ENCODE data around the gene RNF217. TPM values are rescaled to one million over a fixed set of nuclear protein-coding genes. Genes with fewer than 3 reads are reported as not detected.
"Not testable (repeated sequence)": the region's sequence is repeated elsewhere in the genome, so short reads cannot be mapped to it uniquely, and the experiment has no call there.

The RNF217 gene
- total RNA-seq, 2 experiments from 2014 or later: 1.1 to 2.0 TPM

DNA sequence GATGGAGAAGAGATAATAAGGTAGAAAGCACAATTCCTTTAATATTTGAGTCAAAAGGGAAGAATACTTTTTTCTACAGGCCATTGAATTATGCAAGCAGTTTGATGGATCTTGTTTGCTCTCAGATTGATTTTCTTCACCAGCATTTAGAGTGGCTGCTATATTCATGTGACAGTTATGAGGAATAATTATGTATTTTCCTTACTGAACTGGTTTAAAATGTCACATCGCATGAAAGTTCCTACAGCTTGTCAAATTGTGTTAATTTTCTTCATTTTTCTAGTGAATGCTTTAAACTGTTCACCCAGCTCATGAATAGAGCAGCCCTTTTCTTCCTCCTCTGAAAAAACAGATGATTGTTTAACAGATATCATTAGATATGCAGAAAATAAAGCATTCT lies 153.9 kb downstream of the RNF217 start:
- CTCF ChIA-PET: no interaction called here
- POLR2A ChIA-PET: no interaction called here
- Mint-ChIP-seq H3K27me3 (peaks cover 4% of the 10 kb centered on the region), H3K27ac (no peak overlapping the region), H3K4me1 (no peaks in the 10 kb centered on the region), H3K36me3 (ENCODE audit: low read depth) (peaks cover 8% of the 10 kb centered on the region), H3K4me3 (no peak overlapping the region), H3K9me3 (peaks cover 15% of the 10 kb centered on the region)
- DNase-seq: no peak

DNA sequence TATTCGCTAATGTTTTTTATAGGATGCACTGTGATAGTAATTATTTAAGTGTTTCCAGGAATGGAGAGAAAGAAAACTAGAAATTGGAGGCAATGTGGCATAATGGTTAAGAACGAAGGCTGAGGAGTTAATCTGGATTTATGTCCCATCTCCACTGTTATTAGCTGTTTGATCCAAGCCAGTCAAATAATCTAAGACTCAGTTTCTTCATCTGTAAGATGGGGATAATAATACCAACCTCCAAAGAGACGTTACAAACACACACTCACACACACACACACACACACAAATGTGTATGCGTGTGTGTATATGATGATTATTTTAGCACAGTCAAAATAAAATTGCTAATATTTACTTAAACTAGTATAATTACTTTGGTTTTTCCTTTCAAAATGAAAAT lies 154.5 kb downstream of the RNF217 start:
- H3K36me3 Mint-ChIP-seq (ENCODE audit: low read depth): peaks cover 3% of the 10 kb centered on the region
- DNase-seq: no peak
- POLR2A ChIA-PET: no interaction called here
- H3K4me3 Mint-ChIP-seq: no peak overlapping the region
- H3K27me3 Mint-ChIP-seq: peaks cover 5% of the 10 kb centered on the region
- H3K9me3 Mint-ChIP-seq: peaks cover 10% of the 10 kb centered on the region
- CTCF ChIA-PET: no interaction called here
- H3K4me1 Mint-ChIP-seq: no peaks in the 10 kb centered on the region
- H3K27ac Mint-ChIP-seq: no peak overlapping the region

DNA sequence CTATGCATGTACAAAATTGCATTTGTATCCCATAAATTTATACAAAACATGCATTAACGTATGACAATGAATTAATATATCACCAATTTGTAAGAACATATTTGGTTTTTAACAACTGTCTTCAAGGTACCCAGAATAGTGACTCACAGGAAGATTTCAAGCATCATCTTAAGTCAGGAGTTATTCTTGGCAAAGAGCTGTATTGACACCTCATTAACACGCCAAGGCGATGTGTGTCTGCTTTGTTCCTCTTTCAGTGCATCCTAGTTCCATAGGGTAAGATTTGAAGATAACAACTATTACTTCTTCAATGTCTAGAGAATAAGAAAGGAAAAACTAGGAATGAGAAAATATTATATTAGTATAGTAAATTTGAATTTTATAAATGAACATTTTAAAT lies 155.6 kb downstream of the RNF217 start:
- Mint-ChIP-seq H3K9me3 (no peaks in the 10 kb centered on the region), H3K4me3 (no peak overlapping the region), H3K36me3 (ENCODE audit: low read depth) (no peaks in the 10 kb centered on the region), H3K27ac (no peak overlapping the region), H3K4me1 (no peaks in the 10 kb centered on the region), H3K27me3 (peaks cover 8% of the 10 kb centered on the region)
- DNase-seq: no peak
- ChIA-PET CTCF (interaction anchor here (1.2 kb wide), 1 partner anchor 247 kb away, joined by 6 read pairs; no protein-coding TSS in a partner anchor), POLR2A (no interaction called here)

DNA sequence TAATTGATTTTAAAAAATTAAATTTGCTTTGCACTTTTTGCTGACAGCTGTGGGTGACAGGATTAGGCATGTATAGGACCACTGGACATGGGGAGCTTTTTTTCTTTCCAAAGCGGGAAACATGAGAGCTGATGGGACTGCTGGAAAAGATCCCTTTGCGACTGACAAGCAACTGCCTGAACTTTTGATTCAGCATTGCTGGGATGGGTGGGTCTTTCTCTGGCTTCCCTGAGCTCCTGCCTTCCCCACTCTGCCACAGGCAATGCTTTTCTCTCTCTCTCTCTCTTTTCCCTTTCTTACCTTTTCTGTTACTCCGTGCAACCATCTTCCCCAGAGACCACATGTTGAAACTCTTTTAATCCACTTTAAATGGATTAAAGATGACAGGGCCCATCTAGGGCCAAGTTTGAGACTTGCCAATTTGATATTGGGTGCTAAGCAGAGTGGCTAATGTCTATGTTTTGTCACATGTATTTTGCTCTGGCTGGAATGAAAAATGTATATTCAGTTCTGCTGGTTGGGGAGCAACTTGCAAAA lies 157.9 kb downstream of the RNF217 start:
- no peaks in the 10 kb centered on the region for H3K9me3 Mint-ChIP-seq
- POLR2A ChIA-PET: no interaction called here
- H3K36me3 Mint-ChIP-seq (ENCODE audit: low read depth): no peaks in the 10 kb centered on the region
- no peak for DNase-seq
- no peak overlapping the region for H3K27ac Mint-ChIP-seq
- H3K4me3 Mint-ChIP-seq: no peak overlapping the region
- no peaks in the 10 kb centered on the region for H3K4me1 Mint-ChIP-seq
- peaks cover 8% of the 10 kb centered on the region for H3K27me3 Mint-ChIP-seq
- CTCF ChIA-PET: no interaction called here

DNA sequence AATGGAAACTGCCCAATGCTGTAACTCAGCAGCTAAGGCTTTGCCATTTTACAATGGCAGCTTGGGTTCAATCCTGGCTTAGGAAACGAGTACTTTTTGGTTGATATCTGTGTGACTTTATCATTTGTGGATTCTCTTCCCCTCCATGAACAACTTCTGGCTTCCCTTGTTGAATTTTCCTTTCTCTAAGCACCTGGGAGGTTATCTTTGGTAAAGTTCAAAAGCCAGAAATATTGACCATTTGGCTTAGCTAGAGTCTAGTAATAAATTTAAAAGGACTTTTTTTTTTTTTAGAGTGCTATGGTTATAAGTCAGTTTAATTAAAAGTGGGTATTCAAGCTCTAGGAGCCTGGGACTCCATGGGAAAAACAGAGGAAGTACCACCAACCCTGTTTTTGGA lies 159.7 kb downstream of the RNF217 start:
- POLR2A ChIA-PET: no interaction called here
- CTCF ChIA-PET: interaction anchor here (1.7 kb wide), 1 partner anchor 8 kb away, joined by 4 read pairs; no protein-coding TSS in a partner anchor
- no peak overlapping the region for H3K27ac Mint-ChIP-seq
- no peak overlapping the region for H3K4me3 Mint-ChIP-seq
- H3K27me3 Mint-ChIP-seq: peaks cover 6% of the 10 kb centered on the region
- H3K36me3 Mint-ChIP-seq (ENCODE audit: low read depth): no peaks in the 10 kb centered on the region
- H3K4me1 Mint-ChIP-seq: no peaks in the 10 kb centered on the region
- H3K9me3 Mint-ChIP-seq: no peaks in the 10 kb centered on the region
- no peak for DNase-seq

DNA sequence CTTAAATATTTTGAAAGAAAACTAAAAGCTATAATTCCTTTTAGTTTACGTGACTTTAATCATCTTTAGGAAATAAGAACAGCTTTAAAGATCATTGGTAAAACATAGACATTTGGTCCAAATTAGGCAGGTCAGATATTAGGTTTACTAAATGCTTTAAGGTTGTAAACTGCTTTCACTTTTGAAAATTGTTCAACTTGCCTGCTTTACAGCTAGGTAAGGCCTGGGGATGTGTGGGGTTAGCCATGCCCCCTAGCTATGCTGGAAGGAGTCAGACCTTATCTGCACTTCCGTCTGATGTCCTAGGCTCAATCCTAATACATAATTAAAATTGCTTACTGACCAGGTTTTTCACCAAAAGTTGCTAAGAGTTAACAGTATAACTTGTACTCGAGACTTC lies 160.8 kb downstream of the RNF217 start:
- Mint-ChIP-seq H3K4me3 (no peak overlapping the region), H3K27me3 (peaks cover 6% of the 10 kb centered on the region), H3K27ac (no peak overlapping the region), H3K4me1 (no peaks in the 10 kb centered on the region), H3K9me3 (no peaks in the 10 kb centered on the region), H3K36me3 (ENCODE audit: low read depth) (no peaks in the 10 kb centered on the region)
- CTCF ChIA-PET: interaction anchor here (1.7 kb wide), 1 partner anchor 9 kb away, joined by 4 read pairs; no protein-coding TSS in a partner anchor
- DNase-seq: no peak
- POLR2A ChIA-PET: no interaction called here

DNA sequence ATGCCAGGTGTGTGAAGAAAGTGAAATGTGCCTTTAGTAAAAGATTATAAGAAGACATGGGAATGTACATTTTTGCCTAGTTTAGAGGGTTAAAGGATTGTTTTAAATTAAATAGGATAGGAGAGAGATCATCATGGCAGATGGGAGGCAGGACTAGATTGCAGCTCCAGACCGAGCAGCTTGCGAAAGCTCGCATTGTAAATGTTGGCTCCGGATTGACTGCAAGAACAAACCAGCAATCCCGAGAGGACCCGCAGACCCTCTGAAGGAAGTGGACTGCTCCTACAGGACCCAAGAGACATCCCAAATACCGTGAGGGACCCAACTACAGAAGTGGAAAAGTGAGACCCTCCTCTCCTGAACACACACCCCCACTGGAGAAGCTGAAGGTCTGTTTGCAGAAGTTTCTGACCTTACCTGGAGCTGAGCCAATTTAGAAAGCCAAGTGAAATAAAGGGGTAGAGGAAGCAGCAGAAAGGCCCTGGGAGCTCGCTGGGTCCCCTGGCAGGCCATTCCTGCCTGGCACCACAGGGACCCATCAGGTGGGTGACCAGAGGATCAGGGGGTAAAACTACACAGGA lies 161.3 kb downstream of the RNF217 start:
- Mint-ChIP-seq H3K4me1 (no peaks in the 10 kb centered on the region), H3K36me3 (ENCODE audit: low read depth) (no peaks in the 10 kb centered on the region), H3K9me3 (no peaks in the 10 kb centered on the region), H3K27me3 (peaks cover 6% of the 10 kb centered on the region), H3K4me3 (no peak overlapping the region), H3K27ac (no peak overlapping the region)
- ChIA-PET POLR2A (no interaction called here), CTCF (no interaction called here)
- no peak for DNase-seq

DNA sequence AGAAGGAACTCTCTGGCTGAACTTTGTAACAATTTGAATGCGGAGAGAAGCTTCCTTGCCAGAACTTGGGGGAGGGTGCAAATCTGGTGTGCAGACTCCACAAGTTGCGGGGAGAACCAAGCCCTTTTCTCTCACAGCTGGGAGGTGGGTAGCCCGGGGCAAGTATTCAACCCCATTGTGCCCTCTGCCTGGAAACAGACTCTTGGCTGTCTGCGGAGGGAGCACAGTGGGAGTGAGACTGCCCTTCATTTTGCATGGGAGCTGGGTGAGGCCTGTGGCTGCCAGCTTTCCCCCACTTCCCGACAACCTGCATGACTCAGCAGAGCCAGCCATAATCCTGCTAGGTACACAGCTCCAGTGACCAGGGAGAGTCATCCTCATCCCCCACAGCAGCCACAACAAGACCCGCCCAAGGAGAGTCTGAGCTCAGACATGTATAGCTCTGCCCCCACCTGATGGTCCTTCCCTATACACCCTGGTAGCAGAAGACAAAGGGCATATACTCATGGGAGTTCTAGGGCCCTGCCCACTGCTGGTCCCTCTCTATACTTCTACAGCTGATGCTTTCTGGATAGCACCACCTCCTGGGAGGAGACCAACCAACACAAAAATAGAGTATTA lies 161.9 kb downstream of the RNF217 start:
- H3K4me3 Mint-ChIP-seq: no peak overlapping the region
- H3K9me3 Mint-ChIP-seq: no peaks in the 10 kb centered on the region
- no peak for DNase-seq
- ChIA-PET POLR2A (no interaction called here), CTCF (interaction anchor here (0.8 kb wide), 1 partner anchor 254 kb away, joined by 3 read pairs; no protein-coding TSS in a partner anchor)
- peaks cover 6% of the 10 kb centered on the region for H3K27me3 Mint-ChIP-seq
- H3K36me3 Mint-ChIP-seq (ENCODE audit: low read depth): no peaks in the 10 kb centered on the region
- H3K4me1 Mint-ChIP-seq: no peaks in the 10 kb centered on the region
- H3K27ac Mint-ChIP-seq: no peak overlapping the region

DNA sequence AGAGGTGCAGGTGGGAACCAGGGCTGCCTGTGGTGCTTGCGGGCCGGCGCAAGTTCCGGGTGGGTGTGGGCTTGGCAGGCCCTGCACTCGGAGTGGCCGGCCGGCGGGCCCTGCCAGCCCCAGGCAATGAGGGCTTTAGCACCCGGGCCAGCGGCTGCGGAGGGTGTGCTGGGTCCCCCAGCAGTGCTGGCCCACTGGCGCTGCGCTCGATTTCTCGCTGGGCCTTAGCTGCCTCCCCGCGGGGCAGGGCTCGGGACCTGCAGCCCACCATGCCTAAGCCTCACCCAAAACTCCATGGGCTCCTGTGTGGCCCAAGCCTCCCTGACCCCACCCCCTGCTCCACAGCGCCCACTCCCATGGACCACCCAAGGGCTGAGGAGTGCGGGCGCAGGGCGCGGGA lies 163.6 kb downstream of the RNF217 start:
- H3K4me1 Mint-ChIP-seq; H3K27me3 Mint-ChIP-seq; H3K9me3 Mint-ChIP-seq; H3K36me3 Mint-ChIP-seq (ENCODE audit: low read depth); POLR2A ChIA-PET; CTCF ChIA-PET; H3K27ac Mint-ChIP-seq; DNase-seq; H3K4me3 Mint-ChIP-seq: not testable (repeated sequence)

DNA sequence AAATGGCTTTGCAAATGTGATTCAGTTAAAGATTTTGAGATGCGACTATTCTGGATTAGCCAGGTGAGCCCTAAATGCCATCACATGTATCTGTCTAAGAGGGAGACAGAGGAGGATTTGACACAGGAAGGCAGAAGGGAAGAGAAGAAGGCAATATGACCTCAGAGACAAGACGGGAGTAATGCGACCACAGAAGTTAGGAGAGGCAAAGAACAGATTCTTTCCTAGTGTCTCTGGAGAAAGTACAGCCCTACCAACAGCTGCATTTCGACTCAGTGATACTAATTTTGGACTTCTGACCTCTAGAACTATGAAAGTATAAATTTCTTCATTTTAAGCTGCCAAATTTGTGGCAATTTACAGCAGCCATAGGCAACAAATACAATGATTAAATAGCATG lies 167.1 kb downstream of the RNF217 start:
- no peak overlapping the region for H3K27ac Mint-ChIP-seq
- POLR2A ChIA-PET: no interaction called here
- DNase-seq: no peak
- peaks cover 2% of the 10 kb centered on the region for H3K27me3 Mint-ChIP-seq
- H3K4me1 Mint-ChIP-seq: no peaks in the 10 kb centered on the region
- no peaks in the 10 kb centered on the region for H3K36me3 Mint-ChIP-seq (ENCODE audit: low read depth)
- no peaks in the 10 kb centered on the region for H3K9me3 Mint-ChIP-seq
- CTCF ChIA-PET: no interaction called here
- no peak overlapping the region for H3K4me3 Mint-ChIP-seq

DNA sequence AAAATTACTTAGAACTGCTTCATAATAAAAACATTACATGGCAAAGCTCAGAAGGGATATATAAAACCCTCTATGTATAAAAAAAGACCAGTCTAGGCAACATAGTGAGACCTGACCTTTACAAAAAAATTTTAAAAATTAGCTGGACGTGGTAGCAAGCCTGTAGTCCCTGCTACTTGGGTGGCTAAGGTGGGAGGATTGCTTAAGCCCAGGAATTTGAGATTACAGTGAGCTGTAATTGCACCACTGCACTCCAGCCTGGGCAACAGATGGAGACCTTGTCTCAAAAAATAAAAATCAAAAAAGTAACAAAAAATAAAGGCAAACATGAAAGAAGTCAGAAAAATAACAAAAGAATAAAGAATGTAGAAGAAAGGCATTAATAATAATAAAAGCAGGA lies 169.8 kb downstream of the RNF217 start:
- Mint-ChIP-seq H3K27ac (no peak overlapping the region), H3K36me3 (ENCODE audit: low read depth) (no peaks in the 10 kb centered on the region), H3K27me3 (peaks cover 4% of the 10 kb centered on the region), H3K4me3 (no peak overlapping the region), H3K9me3 (no peaks in the 10 kb centered on the region), H3K4me1 (no peaks in the 10 kb centered on the region)
- POLR2A ChIA-PET: no interaction called here
- DNase-seq: no peak
- CTCF ChIA-PET: interaction anchor here (0.7 to 1.8 kb wide), 2 partner anchors 22 to 1495 kb away, joined by 3 to 4 read pairs; partner anchors contain the start of gene TPD52L1

DNA sequence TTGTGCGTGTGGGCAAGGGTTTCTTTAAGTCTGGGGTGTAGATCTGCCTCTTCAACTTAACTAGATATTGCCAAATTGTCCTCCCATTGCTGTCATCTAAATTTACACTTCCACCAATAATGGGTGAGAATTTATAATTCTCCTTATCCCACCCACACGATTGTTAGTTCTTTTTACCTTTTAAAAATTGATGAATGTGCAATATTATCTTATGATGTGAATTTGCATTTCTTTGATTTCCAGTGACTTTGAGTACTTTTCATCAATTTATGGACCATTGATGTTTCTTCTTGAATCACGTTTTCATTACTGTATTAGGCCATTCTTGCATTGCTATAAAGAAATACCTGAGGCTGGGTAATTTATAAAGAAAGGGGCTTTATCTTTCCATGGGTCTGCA lies 174.1 kb downstream of the RNF217 start:
- no peaks in the 10 kb centered on the region for H3K9me3 Mint-ChIP-seq
- POLR2A ChIA-PET: no interaction called here
- no peak for DNase-seq
- peaks cover 2% of the 10 kb centered on the region for H3K27me3 Mint-ChIP-seq
- CTCF ChIA-PET: no interaction called here
- H3K4me1 Mint-ChIP-seq: no peaks in the 10 kb centered on the region
- H3K4me3 Mint-ChIP-seq: no peak overlapping the region
- no peak overlapping the region for H3K27ac Mint-ChIP-seq
- H3K36me3 Mint-ChIP-seq (ENCODE audit: low read depth): no peaks in the 10 kb centered on the region

DNA sequence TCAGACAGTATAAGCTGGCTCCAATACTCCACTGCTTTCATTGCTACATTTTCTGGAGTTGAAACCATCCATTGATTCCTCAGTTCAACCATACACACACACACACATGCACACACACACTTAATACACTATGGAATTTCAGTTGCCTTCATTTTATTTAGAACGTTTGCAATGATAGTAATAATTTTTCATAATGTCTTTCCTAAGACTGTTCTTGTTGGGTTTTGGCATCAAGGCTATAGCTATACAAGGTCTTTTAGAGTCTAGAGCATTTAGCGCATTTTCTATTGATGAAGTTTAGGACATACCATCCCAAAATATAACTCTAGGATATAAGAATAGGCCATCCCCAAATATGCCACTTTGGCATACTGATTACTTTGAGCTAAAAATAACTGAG lies 175.8 kb downstream of the RNF217 start:
- H3K9me3 Mint-ChIP-seq: no peaks in the 10 kb centered on the region
- POLR2A ChIA-PET: no interaction called here
- no peaks in the 10 kb centered on the region for H3K4me1 Mint-ChIP-seq
- CTCF ChIA-PET: interaction anchor here (1.4 kb wide), 1 partner anchor 16 kb away, joined by 5 read pairs; the partner anchor contains the start of gene TPD52L1
- no peak overlapping the region for H3K4me3 Mint-ChIP-seq
- H3K27ac Mint-ChIP-seq: no peak overlapping the region
- no peak for DNase-seq
- peaks cover 3% of the 10 kb centered on the region for H3K27me3 Mint-ChIP-seq
- no peaks in the 10 kb centered on the region for H3K36me3 Mint-ChIP-seq (ENCODE audit: low read depth)

DNA sequence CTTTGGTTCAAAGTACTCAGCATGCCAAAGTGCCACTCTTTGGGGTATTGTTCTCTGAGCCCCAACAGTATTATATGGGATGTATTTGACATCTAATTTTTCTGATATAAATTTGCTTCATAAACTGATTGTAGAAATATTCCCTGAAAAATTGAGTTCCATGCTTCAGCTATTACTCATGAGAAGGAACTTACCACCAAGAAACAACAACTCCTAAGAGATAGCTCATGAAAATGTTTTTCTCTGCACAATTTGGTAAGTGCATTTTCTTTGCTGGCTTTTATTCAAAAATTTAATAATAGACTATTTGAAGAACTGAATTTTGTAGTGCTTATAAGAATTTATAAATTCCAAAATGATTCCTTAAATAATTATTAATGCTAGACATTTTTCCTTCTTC lies 178.6 kb downstream of the RNF217 start:
- H3K4me1 Mint-ChIP-seq: no peaks in the 10 kb centered on the region
- H3K27me3 Mint-ChIP-seq: peaks cover 5% of the 10 kb centered on the region
- no peak overlapping the region for H3K4me3 Mint-ChIP-seq
- POLR2A ChIA-PET: no interaction called here
- H3K9me3 Mint-ChIP-seq: no peaks in the 10 kb centered on the region
- CTCF ChIA-PET: interaction anchor here (1.2 to 2.4 kb wide), 2 partner anchors 11 to 13 kb away, joined by 3 to 10 read pairs; partner anchors contain the start of gene TPD52L1
- H3K36me3 Mint-ChIP-seq (ENCODE audit: low read depth): no peaks in the 10 kb centered on the region
- no peak overlapping the region for H3K27ac Mint-ChIP-seq
- DNase-seq: no peak
